ENCODE data around the gene C14orf119. TPM values are rescaled to one million over a fixed set of nuclear protein-coding genes. Genes with fewer than 3 reads are reported as not detected.

Gene C14orf119
- total RNA-seq, 2 experiments from 2014 or later: 42.4 to 44.5 TPM

GRCh38 chr14:23055147-23055550 is 40.2 kb upstream of the C14orf119 start:
- Histone ChIP-seq H3K79me2 (ENCODE audit: insufficient read depth, low read depth, low read length) (no peaks in the 10 kb centered on the region), H2AFZ (ENCODE audit: low read length) (no peak overlapping the region), H3K4me1 (ENCODE audit: insufficient read depth, low read length, poor library complexity, severe bottlenecking) (peaks cover 27% of the 10 kb centered on the region), H3K36me3 (ENCODE audit: insufficient read depth, low read length) (peaks cover 18% of the 10 kb centered on the region), H3K4me2 (ENCODE audit: low read length) (no peak overlapping the region), H3K9me3 (ENCODE audit: low read length) (no peaks in the 10 kb centered on the region), H3K4me3 (ENCODE audit: low read depth, low read length, poor library complexity, severe bottlenecking) (no peak overlapping the region), H3K9me2 (ENCODE audit: insufficient read depth, low read length) (no peaks in the 10 kb centered on the region), H3K27ac (ENCODE audit: low read depth, low read length, poor library complexity, severe bottlenecking) (no peak overlapping the region), H4K20me1 (ENCODE audit: insufficient read depth, low read length) (no peaks in the 10 kb centered on the region)
- ChIA-PET CTCF (ENCODE audit: unreplicated experiment) (interaction anchor here (0.6 to 1.9 kb wide), 5 partner anchors 60 to 134 kb away, joined by 3 to 5 read pairs (median 3); no protein-coding TSS in a partner anchor), POLR2A (interaction anchor here (0.5 kb wide), 1 partner anchor 100 kb away, joined by 3 read pairs; no protein-coding TSS in a partner anchor)
- BruUV-seq (replicated peaks): no TSS peak
- TF ChIP-seq CTCF (conservative IDR thresholded peaks at IDR 0.05; ENCODE audit: low read length) (no peak), EZH2phosphoT487 (IDR thresholded peaks at IDR 0.05; ENCODE audit: borderline replicate concordance, low read depth, low read length) (no peak)
- DNase-seq (ENCODE audit: low spot score): no peak
- intact Hi-C loops (cut with micrococcal nuclease; ENCODE audit: unreplicated experiment): loop anchor here (10.0 kb wide), 1 partner anchor 480 kb away; no protein-coding TSS in a partner anchor

- peaks cover 27% of the 10 kb centered on the region for H3K4me1 ChIP-seq (ENCODE audit: insufficient read depth, low read length, poor library complexity, severe bottlenecking)
- BruUV-seq (replicated peaks): no TSS peak
- intact Hi-C loops (cut with micrococcal nuclease; ENCODE audit: unreplicated experiment): loop anchor here (10.0 kb wide), 1 partner anchor 481 kb away; no protein-coding TSS in a partner anchor
- DNase-seq (ENCODE audit: low spot score): no peak
- H3K79me2 ChIP-seq (ENCODE audit: insufficient read depth, low read depth, low read length): no peaks in the 10 kb centered on the region
- no peak overlapping the region for H3K4me3 ChIP-seq (ENCODE audit: low read depth, low read length, poor library complexity, severe bottlenecking)
- H3K9me2 ChIP-seq (ENCODE audit: insufficient read depth, low read length): no peaks in the 10 kb centered on the region
- no peak overlapping the region for H2AFZ ChIP-seq (ENCODE audit: low read length)
- TF ChIP-seq CTCF (conservative IDR thresholded peaks at IDR 0.05; ENCODE audit: low read length) (no peak), EZH2phosphoT487 (IDR thresholded peaks at IDR 0.05; ENCODE audit: borderline replicate concordance, low read depth, low read length) (no peak)
- ChIA-PET CTCF (ENCODE audit: unreplicated experiment) (interaction anchor here (0.6 to 1.0 kb wide), 3 partner anchors 61 to 135 kb away, joined by 3 read pairs; no protein-coding TSS in a partner anchor), POLR2A (no interaction called here)
- no peak overlapping the region for H3K27ac ChIP-seq (ENCODE audit: low read depth, low read length, poor library complexity, severe bottlenecking)
- no peaks in the 10 kb centered on the region for H4K20me1 ChIP-seq (ENCODE audit: insufficient read depth, low read length)
- no peak overlapping the region for H3K4me2 ChIP-seq (ENCODE audit: low read length)
- H3K36me3 ChIP-seq (ENCODE audit: insufficient read depth, low read length): peaks cover 23% of the 10 kb centered on the region
- H3K9me3 ChIP-seq (ENCODE audit: low read length): no peaks in the 10 kb centered on the region
Measured at GRCh38 chr14:23055621-23056144, 39.6 kb upstream of the C14orf119 start.

Data from OCI-LY7 (cell line).